Activated naive CD8-positive, alpha-beta T cell treated with anti-CD3 and anti-CD28 coated beads for 36 hours (primary cell): ENCODE measurements around the gene CKB. TPM values are rescaled to one million over a fixed set of nuclear protein-coding genes. Genes with fewer than 3 reads are reported as not detected.

Experiments
- DNase-seq: peaks from one replicate; pipeline ENCODE4 v3.0.0; 2021
- H3K27ac Mint-ChIP-seq: one replicate; pipeline ENCODE4 v1.8.0; 2022; ENCODE audit warnings: mild to moderate bottlenecking, moderate library complexity, mixed read lengths
- H3K27me3 Mint-ChIP-seq: one replicate; pipeline ENCODE4 v1.8.0; 2022; ENCODE audit warnings: mild to moderate bottlenecking, mixed read lengths
- H3K36me3 Mint-ChIP-seq: one replicate; pipeline ENCODE4 v1.8.0; 2021; ENCODE audit warnings: mild to moderate bottlenecking, mixed read lengths
- H3K4me1 Mint-ChIP-seq: one replicate; pipeline ENCODE4 v1.8.0; 2021; ENCODE audit warnings: mixed read lengths
- H3K4me3 Mint-ChIP-seq: one replicate; pipeline ENCODE4 v1.8.0; 2022; ENCODE audit warnings: mild to moderate bottlenecking, moderate library complexity, mixed read lengths
- H3K9me3 Mint-ChIP-seq: one replicate; pipeline ENCODE4 v1.8.0; 2022; ENCODE audit warnings: mixed read lengths
- total RNA-seq, 2 experiments: library from RNA; stranded (reverse); gene quantifications; one replicate each; pipeline ENCODE4 v1.2.3, GENCODE V29; 2021

CKB gene
- total RNA-seq, 2 experiments from 2014 or later, result 3.1 to 3.3 TPM

DNA sequence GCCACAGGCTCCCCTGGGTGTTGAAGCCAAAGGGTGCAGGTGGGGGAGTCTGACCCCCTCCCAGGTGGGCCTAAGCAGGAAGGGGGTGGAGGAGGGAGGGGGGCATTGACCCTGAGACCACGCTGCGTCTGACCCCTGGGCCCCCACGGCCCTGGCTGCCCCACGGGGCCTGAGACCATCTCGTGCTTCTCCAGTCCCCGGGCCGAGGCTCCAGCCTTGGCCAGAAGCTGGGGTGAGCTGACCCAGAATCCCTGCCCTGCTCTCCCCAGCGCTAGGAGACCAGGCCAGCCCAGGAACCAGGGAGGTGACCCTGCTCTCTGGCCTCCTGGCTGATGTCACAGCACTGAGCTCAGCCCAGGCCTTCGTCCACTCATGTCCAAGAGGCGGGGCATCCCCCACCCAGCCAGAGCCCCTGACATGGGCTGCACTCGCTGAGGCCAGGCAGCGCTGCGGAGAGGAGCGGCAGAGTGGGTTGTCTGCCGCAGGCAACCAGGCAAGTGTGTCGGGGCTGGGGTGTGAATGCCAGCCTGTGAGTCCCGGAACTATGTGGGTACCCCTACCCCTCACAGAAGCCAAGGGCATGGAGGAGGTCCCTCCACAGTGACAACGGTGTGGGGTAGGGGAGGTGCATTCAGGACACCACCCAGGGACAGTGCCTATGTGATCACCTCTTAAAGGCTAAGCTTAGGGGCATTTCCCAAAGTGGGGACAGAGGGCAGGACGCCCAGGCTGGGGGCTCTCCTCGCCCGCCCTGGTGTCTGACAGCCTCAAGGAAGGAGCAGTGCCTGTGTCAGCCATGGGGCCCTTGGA is 12.7 kb upstream of the CKB start:
- Mint-ChIP-seq H3K36me3 (peaks cover 9% of the 10 kb centered on the region), H3K9me3 (no peaks in the 10 kb centered on the region), H3K27ac (no peak overlapping the region), H3K4me1 (peaks cover 10% of the 10 kb centered on the region), H3K4me3 (no peak overlapping the region), H3K27me3 (peaks cover 3% of the 10 kb centered on the region)
- no peak for DNase-seq

- H3K9me3 Mint-ChIP-seq, result no peaks in the 10 kb centered on the region
- DNase-seq, result no peak
- H3K4me3 Mint-ChIP-seq, result no peak overlapping the region
- peaks cover 12% of the 10 kb centered on the region for H3K36me3 Mint-ChIP-seq
- peaks cover 16% of the 10 kb centered on the region for H3K4me1 Mint-ChIP-seq
- H3K27ac Mint-ChIP-seq, result no peak overlapping the region
- H3K27me3 Mint-ChIP-seq, result no peaks in the 10 kb centered on the region
These were observed 12.0 kb upstream of the CKB start for GRCh38 chr14:103534576-103535061.

- Mint-ChIP-seq H3K4me1 (peaks cover 16% of the 10 kb centered on the region), H3K27me3 (no peaks in the 10 kb centered on the region), H3K36me3 (peaks cover 12% of the 10 kb centered on the region), H3K27ac (no peak overlapping the region), H3K4me3 (no peak overlapping the region), H3K9me3 (no peaks in the 10 kb centered on the region)
- DNase-seq, result no peak
These were observed 11.5 kb upstream of the CKB start for GRCh38 chr14:103533999-103534575.

- H3K36me3 Mint-ChIP-seq, result peaks cover 12% of the 10 kb centered on the region
- H3K9me3 Mint-ChIP-seq, result no peaks in the 10 kb centered on the region
- H3K4me3 Mint-ChIP-seq, result no peak overlapping the region
- no peak overlapping the region for H3K27ac Mint-ChIP-seq
- H3K4me1 Mint-ChIP-seq, result peaks cover 16% of the 10 kb centered on the region
- DNase-seq, result no peak
- H3K27me3 Mint-ChIP-seq, result no peaks in the 10 kb centered on the region
These were observed 10.7 kb upstream of the CKB start for GRCh38 chr14:103533137-103533998.

DNA sequence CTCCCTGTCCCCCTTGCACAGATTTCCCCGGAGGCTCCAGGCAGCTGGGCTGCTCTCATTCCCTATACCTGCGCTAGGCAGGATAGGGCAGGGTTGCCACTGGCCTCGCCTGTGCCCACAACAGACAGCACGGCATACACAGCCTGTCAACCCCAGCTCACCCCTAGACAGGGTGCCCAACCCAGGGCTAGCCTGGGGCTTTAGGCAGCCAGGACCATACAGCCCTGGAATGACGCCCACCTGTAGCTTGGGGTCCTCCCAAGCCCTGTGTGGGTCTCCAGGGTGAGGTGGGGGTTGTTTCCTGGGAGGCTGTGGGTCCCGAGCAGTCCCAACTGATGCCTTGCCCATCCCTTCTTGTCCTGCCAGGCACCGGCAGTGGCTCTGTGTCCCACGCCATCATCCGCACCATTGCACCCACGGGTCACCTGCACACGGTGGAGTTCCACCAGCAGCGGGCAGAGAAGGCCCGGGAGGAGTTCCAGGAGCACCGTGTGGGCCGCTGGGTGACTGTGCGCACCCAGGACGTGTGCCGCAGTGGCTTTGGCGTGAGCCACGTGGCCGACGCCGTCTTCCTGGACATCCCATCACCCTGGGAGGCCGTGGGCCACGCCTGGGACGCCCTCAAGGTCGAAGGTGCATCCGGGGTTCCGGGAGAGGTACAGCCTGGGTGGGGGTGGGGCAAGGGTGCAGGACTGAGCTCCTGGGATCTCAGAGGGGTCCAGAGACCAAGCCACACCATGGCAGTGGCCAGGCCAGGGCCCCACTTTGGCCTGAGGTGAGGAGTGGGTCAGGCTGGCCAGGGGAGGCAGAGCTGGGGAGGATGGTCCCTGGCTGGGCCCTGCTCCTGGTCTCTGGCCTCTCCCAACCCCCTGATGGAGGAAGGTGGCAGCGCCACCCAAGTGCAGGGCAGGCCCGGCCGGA is 9.8 kb upstream of the CKB start:
- Mint-ChIP-seq H3K9me3 (no peaks in the 10 kb centered on the region), H3K4me3 (no peak overlapping the region), H3K4me1 (peaks cover 23% of the 10 kb centered on the region), H3K27me3 (no peaks in the 10 kb centered on the region), H3K27ac (no peak overlapping the region), H3K36me3 (peaks cover 12% of the 10 kb centered on the region)
- DNase-seq, result no peak

DNA sequence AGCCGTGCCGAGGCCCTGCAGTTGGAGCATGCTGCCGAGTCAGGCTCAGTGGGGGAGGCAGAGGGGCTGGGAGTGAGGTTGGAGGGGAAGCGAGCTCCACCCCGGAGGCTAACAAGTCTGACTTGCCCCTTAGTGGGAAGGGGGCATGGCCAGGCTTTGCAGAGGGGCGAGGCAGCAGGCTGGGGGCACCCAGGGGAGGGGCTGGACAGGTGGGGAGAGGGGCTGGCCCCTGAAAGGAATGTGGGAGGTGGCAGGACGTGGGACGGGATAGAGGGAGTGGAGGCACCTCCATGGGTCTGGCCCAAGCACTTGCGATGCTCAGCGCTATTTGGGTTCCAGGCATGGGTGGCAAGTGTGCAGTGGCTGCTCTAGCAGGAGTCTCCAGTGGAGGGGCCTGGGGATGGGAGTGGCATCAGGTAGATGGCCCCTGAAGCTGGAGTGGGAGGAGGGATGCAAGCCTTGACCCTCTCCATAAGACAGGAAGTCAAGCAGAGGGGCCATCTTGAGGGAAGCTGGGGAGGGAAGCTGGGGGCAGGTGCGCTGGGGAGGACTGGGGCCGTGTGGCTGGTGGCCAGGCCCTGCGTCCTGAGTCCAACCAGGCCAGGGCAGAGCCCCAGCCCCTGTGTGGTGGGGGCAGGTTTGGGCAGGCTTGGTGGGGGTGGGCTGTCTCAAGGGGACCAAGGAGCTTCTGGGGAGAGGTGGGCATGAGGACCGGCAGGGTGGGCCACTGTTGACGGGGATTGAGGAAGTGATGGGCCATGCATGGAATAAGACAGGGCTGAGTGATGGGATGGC is 9.0 kb upstream of the CKB start:
- no peaks in the 10 kb centered on the region for H3K27me3 Mint-ChIP-seq
- no peak for DNase-seq
- H3K36me3 Mint-ChIP-seq, result peaks cover 12% of the 10 kb centered on the region
- peak overlapping the region; percentile 48 for H3K27ac Mint-ChIP-seq
- no peaks in the 10 kb centered on the region for H3K9me3 Mint-ChIP-seq
- peaks cover 29% of the 10 kb centered on the region for H3K4me1 Mint-ChIP-seq
- H3K4me3 Mint-ChIP-seq, result peak overlapping the region; percentile 34

DNA sequence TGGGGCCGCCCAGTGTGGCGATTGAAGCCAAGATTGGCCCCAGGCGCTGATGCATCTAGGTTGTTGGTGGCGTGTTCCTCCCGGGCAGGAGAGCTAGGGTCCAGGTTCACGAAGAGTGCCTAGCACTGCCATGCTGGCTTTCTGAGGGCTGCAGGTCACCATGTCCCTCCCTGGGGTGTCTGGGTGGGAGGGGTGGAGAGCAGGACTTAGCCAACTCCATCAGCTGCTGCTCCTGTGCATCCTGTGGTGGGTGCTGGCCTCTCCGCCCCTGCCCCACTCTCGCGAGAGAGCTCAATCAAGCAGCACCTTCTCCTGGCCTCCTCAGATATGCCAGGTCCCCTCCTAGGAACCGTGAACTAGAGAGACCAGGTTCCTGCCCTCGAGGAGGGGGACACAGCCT is 8.2 kb upstream of the CKB start:
- Mint-ChIP-seq H3K4me1 (peaks cover 29% of the 10 kb centered on the region), H3K4me3 (peak overlapping the region; percentile 98), H3K36me3 (peaks cover 12% of the 10 kb centered on the region), H3K27ac (no peak overlapping the region), H3K9me3 (no peaks in the 10 kb centered on the region), H3K27me3 (no peaks in the 10 kb centered on the region)
- no peak for DNase-seq

DNA sequence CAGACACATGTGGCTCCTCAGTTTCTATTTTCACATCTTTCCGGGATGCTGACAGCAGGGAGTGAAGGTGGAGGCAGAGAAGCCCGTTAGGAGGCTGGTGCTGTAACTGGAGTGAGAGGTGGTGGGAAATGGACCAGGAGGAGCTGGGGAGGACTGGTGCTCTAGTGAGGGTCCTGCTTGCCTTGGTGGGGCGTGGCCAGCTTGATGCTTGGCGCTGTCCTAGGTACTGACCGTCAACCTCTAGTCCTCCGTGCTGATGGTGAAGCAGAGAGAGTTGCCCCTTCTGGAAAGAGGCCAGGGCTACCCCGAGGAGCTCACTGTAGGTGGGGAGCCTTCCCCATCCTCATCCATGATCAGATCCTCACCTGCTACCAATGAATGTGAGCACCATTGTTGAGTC is 7.8 kb upstream of the CKB start:
- no peak overlapping the region for H3K27ac Mint-ChIP-seq
- H3K36me3 Mint-ChIP-seq, result peaks cover 12% of the 10 kb centered on the region
- no peaks in the 10 kb centered on the region for H3K9me3 Mint-ChIP-seq
- no peak for DNase-seq
- no peaks in the 10 kb centered on the region for H3K27me3 Mint-ChIP-seq
- H3K4me3 Mint-ChIP-seq, result peak overlapping the region; percentile 98
- H3K4me1 Mint-ChIP-seq, result peaks cover 29% of the 10 kb centered on the region

GRCh38 chr14:103529383-103530365 is 7.0 kb upstream of the CKB start:
- Mint-ChIP-seq H3K36me3 (peaks cover 12% of the 10 kb centered on the region), H3K4me1 (peaks cover 29% of the 10 kb centered on the region), H3K9me3 (no peaks in the 10 kb centered on the region), H3K27me3 (no peaks in the 10 kb centered on the region), H3K4me3 (peak overlapping the region; percentile 98), H3K27ac (peak overlapping the region; percentile 96)
- no peak for DNase-seq

DNA sequence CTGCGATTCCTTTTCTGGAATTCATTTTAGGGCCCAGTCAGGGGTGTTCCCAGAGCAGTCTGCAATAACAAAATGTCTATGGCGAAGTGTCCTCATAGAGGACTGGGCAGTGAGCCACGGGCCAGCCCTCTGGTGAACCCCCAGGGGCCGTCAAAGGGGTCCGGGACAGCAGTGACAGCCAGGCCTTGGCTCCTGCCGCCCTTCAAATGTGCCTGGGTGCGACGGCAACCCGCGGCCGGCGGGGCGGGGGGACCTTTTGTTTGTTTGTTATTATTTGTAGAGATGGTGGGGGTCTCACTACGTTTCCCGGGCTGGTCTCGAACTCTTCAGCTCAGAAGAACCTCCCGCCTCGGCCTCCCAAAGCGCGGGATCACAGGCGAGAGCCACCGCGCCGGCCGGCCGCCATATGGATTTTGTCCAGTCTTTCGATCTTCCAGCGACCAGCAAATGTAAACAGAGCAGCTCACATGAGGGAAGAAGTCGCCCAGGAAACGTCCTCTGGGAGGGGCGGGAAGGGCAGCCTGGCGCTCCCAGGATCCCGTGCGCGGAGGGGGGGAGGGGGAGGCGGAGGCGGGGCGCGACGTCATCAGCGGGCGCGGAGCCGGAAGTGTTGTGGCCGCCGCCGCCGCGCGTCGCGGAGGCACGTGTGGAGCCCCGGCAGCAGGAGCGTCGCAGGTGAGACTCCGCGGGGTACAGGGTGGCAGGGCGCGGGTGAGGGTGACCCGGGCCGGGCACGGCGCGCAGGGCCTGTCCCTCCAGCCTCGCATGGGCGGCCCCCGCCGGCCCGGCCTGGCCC is 6.2 kb upstream of the CKB start, which contains the start of gene TRMT61A:
TRMT61A (plus strand) TSS at position 610 of the 796 bp plus-strand sequence. CDS start 783 bp downstream, outside the sequence.
- Mint-ChIP-seq H3K4me3 (peak within 1 kb of the TSS; percentile 98), H3K27ac (peak within 1 kb of the TSS; percentile 96)
- peak; percentile 73 for DNase-seq

GRCh38 chr14:103528146-103528586 is 5.5 kb upstream of the CKB start:
- peaks cover 12% of the 10 kb centered on the region for H3K36me3 Mint-ChIP-seq
- H3K4me3 Mint-ChIP-seq, result peak overlapping the region; percentile 98
- DNase-seq, result no peak
- no peaks in the 10 kb centered on the region for H3K9me3 Mint-ChIP-seq
- peak overlapping the region; percentile 95 for H3K27ac Mint-ChIP-seq
- peaks cover 12% of the 10 kb centered on the region for H3K27me3 Mint-ChIP-seq
- H3K4me1 Mint-ChIP-seq, result peaks cover 29% of the 10 kb centered on the region

More for the DNA sequence above, 6.2 kb upstream of the CKB start, which contains the start of gene TRMT61A:
- Mint-ChIP-seq H3K36me3 (peaks cover 12% of the 10 kb centered on the region), H3K9me3 (no peaks in the 10 kb centered on the region), H3K27me3 (peaks cover 6% of the 10 kb centered on the region), H3K4me1 (peaks cover 29% of the 10 kb centered on the region)
